ENCODE data around the gene HMGXB4. TPM values are rescaled to one million over a fixed set of nuclear protein-coding genes. Genes with fewer than 3 reads are reported as not detected.
A peak's percentile ranks its signal among the peaks of the same experiment; 100 is the strongest.

The HMGXB4 gene
- total and polyA plus RNA-seq, 9 of the 15 experiments (the other 6 are each of a cell fraction or from before 2014, with no cell fraction given), result 9.9 to 31.4 (median 24.8) TPM

DNA sequence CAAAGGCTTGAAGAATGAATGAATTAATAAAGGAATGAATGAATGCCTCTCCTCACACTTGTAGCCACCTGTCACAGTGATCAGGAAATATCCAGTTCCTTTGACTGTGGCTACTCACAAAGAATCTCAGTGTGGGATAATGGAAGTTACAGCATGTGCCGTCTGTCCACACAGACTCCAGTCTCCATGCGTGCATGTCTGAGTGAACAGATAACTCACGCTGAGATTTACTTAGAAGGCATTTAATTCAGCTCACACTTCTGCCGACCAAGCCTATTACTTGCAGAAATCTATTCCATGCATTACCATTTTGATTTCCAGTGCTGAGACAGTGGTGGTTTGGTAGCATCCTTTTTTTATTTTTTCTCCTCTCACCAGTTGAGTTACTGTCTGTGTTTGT, 32.3 kb upstream of the HMGXB4 start:
- FAIRE-seq (no peak), ATAC-seq (no peak), DNase-seq (ENCODE audit: extremely low read depth in 1 of 4, low spot score in 3 of 4) (no peak)
- no peaks in the 10 kb centered on the region for H3K27me3 ChIP-seq (ENCODE audit: control insufficient read depth in 2 of 2, insufficient read depth in 2 of 2, low read length in 2 of 2)
- intact Hi-C loops (cut with micrococcal nuclease), result no loop called here
- TF ChIP-seq HCFC1 (IDR thresholded peaks at IDR 0.05; ENCODE audit: low read depth, low read length), result no peak
- no peak for TF ChIP-seq PHB2 (IDR thresholded peaks at IDR 0.05; ENCODE audit: low read depth)
- TF ChIP-seq ESRRA (IDR thresholded peaks at IDR 0.05; ENCODE audit: borderline replicate concordance, low read depth), result no peak
- WGBS (ENCODE audit: insufficient coverage, low coverage, missing lambda C conversion rate), result 79% methylated on average over 4 of the region's 4 CpGs
- BruUV-seq (replicated peaks), result no TSS peak
- POLR2A ChIA-PET, result interaction anchor here (0.6 to 1.9 kb wide), 3 partner anchors 13 to 33 kb away, joined by 3 to 7 read pairs (median 3); partner anchors contain the start of gene HMGXB4
- peaks cover 55% of the 10 kb centered on the region; the same call in 2 of the 3 replicates for H3K36me3 ChIP-seq (ENCODE audit: control insufficient read depth, insufficient read depth, low read length)
- in situ Hi-C loops (cut with MboI), result no loop called here
- H3K79me2 ChIP-seq (ENCODE audit: control insufficient read depth, insufficient read depth, low read length), result peaks cover 55% of the 10 kb centered on the region
- H4K20me1 ChIP-seq (replicated peaks; ENCODE audit: control insufficient read depth, insufficient read depth, low read length), result peaks cover 23% of the 10 kb centered on the region
- no peak overlapping the region for H3K9ac ChIP-seq (ENCODE audit: insufficient read depth in 1 of 2, low read depth in 2 of 2, low read length in 2 of 2)
- H3K27ac ChIP-seq (ENCODE audit: extremely low read depth, low read depth, low read length), result no peak overlapping the region
- H2AFZ ChIP-seq (ENCODE audit: low read depth, low read length), result no peak overlapping the region
- peaks cover 9 to 23% of the 10 kb centered on the region in 2 experiments; a peak in 3 of 5 replicates for H3K4me1 ChIP-seq (replicated peaks in 1 of 2; ENCODE audit: control insufficient read depth in 2 of 2, insufficient read depth in 2 of 2, low read length in 2 of 2)
- H3K9me1 ChIP-seq (ENCODE audit: control insufficient read depth, insufficient read depth, low read length), result peaks cover 2% of the 10 kb centered on the region
- CTCF ChIA-PET (ENCODE audit: low intra/inter-chr PET ratio), result no interaction called here
- H3K4me2 ChIP-seq (ENCODE audit: insufficient read depth, low read length), result no peak overlapping the region
- H3K9me3 ChIP-seq (replicated peaks; ENCODE audit: control insufficient read depth, insufficient read depth, low read depth, low read length), result no peaks in the 10 kb centered on the region
- no peak overlapping the region for H3K4me3 ChIP-seq

GRCh38 chr22:35226958-35227647, 30.2 kb upstream of the HMGXB4 start:
- Histone ChIP-seq H3K4me2 (ENCODE audit: insufficient read depth, low read length) (no peak overlapping the region), H3K27me3 (ENCODE audit: control insufficient read depth in 2 of 2, insufficient read depth in 2 of 2, low read length in 2 of 2) (no peaks in the 10 kb centered on the region), H3K9me1 (ENCODE audit: control insufficient read depth, insufficient read depth, low read length) (peaks cover 2% of the 10 kb centered on the region), H3K79me2 (ENCODE audit: control insufficient read depth, insufficient read depth, low read length) (peaks cover 58% of the 10 kb centered on the region), H3K4me3 (no peak overlapping the region), H3K4me1 (replicated peaks in 1 of 2; ENCODE audit: control insufficient read depth in 2 of 2, insufficient read depth in 2 of 2, low read length in 2 of 2) (peaks cover 9 to 26% of the 10 kb centered on the region in 2 experiments; a peak in 3 of 5 replicates), H3K9ac (ENCODE audit: insufficient read depth in 1 of 2, low read depth in 2 of 2, low read length in 2 of 2) (no peak overlapping the region), H3K27ac (ENCODE audit: extremely low read depth, low read depth, low read length) (no peak overlapping the region), H4K20me1 (replicated peaks; ENCODE audit: control insufficient read depth, insufficient read depth, low read length) (peaks cover 21% of the 10 kb centered on the region), H2AFZ (ENCODE audit: low read depth, low read length) (no peak overlapping the region), H3K9me3 (replicated peaks; ENCODE audit: control insufficient read depth, insufficient read depth, low read depth, low read length) (no peaks in the 10 kb centered on the region), H3K36me3 (ENCODE audit: control insufficient read depth, insufficient read depth, low read length) (peaks cover 53% of the 10 kb centered on the region; the same call in 2 of the 3 replicates)
- no peak for ATAC-seq
- intact Hi-C loops (cut with micrococcal nuclease), result no loop called here
- ChIA-PET CTCF (ENCODE audit: low intra/inter-chr PET ratio) (no interaction called here), POLR2A (interaction anchor here (0.7 to 1.9 kb wide), 2 partner anchors 9 to 11 kb away, joined by 3 to 5 read pairs; no protein-coding TSS in a partner anchor)
- in situ Hi-C loops (cut with MboI), result no loop called here
- no peak for DNase-seq (ENCODE audit: extremely low read depth in 1 of 4, low spot score in 3 of 4)
- TF ChIP-seq PML (IDR thresholded peaks at IDR 0.05; ENCODE audit: low read length), result no peak
- no peak for TF ChIP-seq JUND (IDR thresholded peaks at IDR 0.05; ENCODE audit: borderline replicate concordance, low read depth, low read length)
- TF ChIP-seq JUND (tag; IDR thresholded peaks at IDR 0.05; ENCODE audit: borderline replicate concordance, low read depth, low read length), result no peak
- no peak for TF ChIP-seq RBM22 (IDR thresholded peaks at IDR 0.05; ENCODE audit: low read depth, low read length, poor library complexity, severe bottlenecking)
- no peak for TF ChIP-seq NR2C1 (IDR thresholded peaks at IDR 0.05)
- TF ChIP-seq NR2C1 (tag; IDR thresholded peaks at IDR 0.05), result no peak
- peak; percentile 87 for TF ChIP-seq SPI1 (IDR thresholded peaks at IDR 0.05; ENCODE audit: borderline replicate concordance, low read depth, low read length)
- no peak for TF ChIP-seq NCOA2 (IDR thresholded peaks at IDR 0.05; ENCODE audit: partially characterized antibody in 2 of 2)
- TF ChIP-seq ZKSCAN1 (IDR thresholded peaks at IDR 0.05; ENCODE audit: low read depth, low read length), result no peak
- BruUV-seq (replicated peaks), result no TSS peak
- WGBS (ENCODE audit: insufficient coverage, low coverage, missing lambda C conversion rate), result 50% methylated on average over 5 of the region's 5 CpGs
- FAIRE-seq, result no peak
